ENCODE results near the gene PRPF6.

DNA sequence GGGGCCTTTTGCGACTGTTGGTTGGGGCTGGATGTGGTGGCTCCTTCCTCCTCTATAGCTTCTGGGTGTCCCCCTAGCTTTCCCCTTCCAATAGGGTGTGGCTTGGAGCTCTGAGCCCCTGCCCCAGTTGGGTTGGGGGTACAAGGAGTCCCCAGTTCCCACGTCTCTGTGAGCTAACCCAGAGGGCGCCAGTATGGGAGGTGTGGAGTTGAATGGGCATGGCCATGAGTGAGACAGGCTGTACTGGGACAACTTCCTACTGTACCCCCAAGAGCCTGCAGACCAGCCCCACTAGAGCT is 56.2 kb downstream of the PRPF6 start:
- TF ChIP-seq POLR2AphosphoS5 (IDR thresholded peaks at IDR 0.05), result no peak
- TF ChIP-seq CTCF (IDR thresholded peaks at IDR 0.05), result no peak
- no peak for TF ChIP-seq EP300 (IDR thresholded peaks at IDR 0.05)
- TF ChIP-seq POLR2A (IDR thresholded peaks at IDR 0.05), result no peak

Measured in upper lobe of left lung (tissue), 4 donors.